MCF 10A (cell line): ENCODE measurements around the gene POC5. TPM values are rescaled to one million over a fixed set of nuclear protein-coding genes. Genes with fewer than 3 reads are reported as not detected.

ENCODE experiments used
- BruUV-seq: library from RNA; stranded (reverse); fragments of 400-500 nt; replicated peaks from 2 replicates; lab custom pipeline; 2021; lab: Mats Ljungman, UMichigan
- CTCF ChIA-PET: fragments of 300-600 bp; sonication (Branson Sonifier 250); formaldehyde crosslinking; extraction: SDS; loops from one replicate; lab custom pipeline; 2021; ENCODE audit warnings: antibody characterized with exemption, inconsistent platforms; lab: Yijun Ruan, JAX
- POLR2A ChIA-PET: fragments of 300-600, 350-650 bp; sonication (Branson Sonifier 250); formaldehyde crosslinking; extraction: SDS; loops from one replicate; lab custom pipeline; 2020; ENCODE audit warnings: antibody characterized with exemption, inconsistent platforms; lab: Yijun Ruan, JAX
- DNase-seq: peaks from one replicate; pipeline ENCODE4 v3.0.0-alpha.2; 2018; ENCODE audit not compliant: unreplicated experiment
- H3K27ac Mint-ChIP-seq: one replicate; pipeline ENCODE4 v1.8.0; 2022; ENCODE audit warnings: mild to moderate bottlenecking, low read depth, mixed read lengths; ENCODE audit not compliant: unreplicated experiment
- H3K27me3 Mint-ChIP-seq: one replicate; pipeline ENCODE4 v1.8.0; 2022; ENCODE audit warnings: mixed read lengths; ENCODE audit not compliant: insufficient read depth, unreplicated experiment
- H3K36me3 Mint-ChIP-seq: one replicate; pipeline ENCODE4 v1.8.0; 2022; ENCODE audit warnings: mild to moderate bottlenecking, moderate library complexity, mixed read lengths; ENCODE audit not compliant: insufficient read depth, unreplicated experiment
- H3K4me1 Mint-ChIP-seq: one replicate; pipeline ENCODE4 v1.8.0; 2022; ENCODE audit warnings: mixed read lengths; ENCODE audit not compliant: insufficient read depth, unreplicated experiment
- H3K4me3 Mint-ChIP-seq: one replicate; pipeline ENCODE4 v1.8.0; 2022; ENCODE audit warnings: mild to moderate bottlenecking, moderate library complexity, mixed read lengths; ENCODE audit not compliant: unreplicated experiment
- H3K9me3 Mint-ChIP-seq: one replicate; pipeline ENCODE4 v1.8.0; 2022; ENCODE audit warnings: mixed read lengths; ENCODE audit not compliant: unreplicated experiment
- CTCF ChIP-seq: fragments of 200-600 bp; IDR thresholded peaks from one replicate; pipeline ENCODE4 v1.8.0; 2022; ENCODE audit warnings: antibody characterized with exemption, mild to moderate bottlenecking; ENCODE audit not compliant: unreplicated experiment
- intact Hi-C: fragments of 100-400 bp; cut with micrococcal nuclease; formaldehyde crosslinking; loops from 2 replicates; pipeline ENCODE4 v1.14.1; 2022
- total RNA-seq: library from RNA; stranded (reverse); gene quantifications from 2 replicates; pipeline ENCODE4 v1.2.3, GENCODE V29; 2022

POC5 gene
- total RNA-seq, 1 experiment from 2014 or later: 14.3 TPM

GRCh38 chr5:75653521-75653920, 63.7 kb downstream of the POC5 start:
- Mint-ChIP-seq H3K4me1 (no peaks in the 10 kb centered on the region), H3K4me3 (no peak overlapping the region), H3K9me3 (no peaks in the 10 kb centered on the region), H3K27me3 (no peaks in the 10 kb centered on the region), H3K27ac (no peak overlapping the region), H3K36me3 (peaks cover 5% of the 10 kb centered on the region)
- intact Hi-C loops: no loop called here
- ChIA-PET POLR2A (no interaction called here), CTCF (interaction anchor here (0.6 kb wide), 1 partner anchor 78 kb away, joined by 3 read pairs; no protein-coding TSS in a partner anchor)
- DNase-seq: no peak
- no peak for TF ChIP-seq CTCF
- no TSS peak for BruUV-seq

- ChIA-PET CTCF (interaction anchor here (0.7 kb wide), 1 partner anchor 1092 kb away, joined by 3 read pairs; no protein-coding TSS in a partner anchor), POLR2A (interaction anchor here (0.6 to 1.1 kb wide), 2 partner anchors 15 to 724 kb away, joined by 3 read pairs; no protein-coding TSS in a partner anchor)
- TF ChIP-seq CTCF: no peak
- no peaks in the 10 kb centered on the region for H3K9me3 Mint-ChIP-seq
- no peak overlapping the region for H3K27ac Mint-ChIP-seq
- no TSS peak for BruUV-seq
- intact Hi-C loops: no loop called here
- no peaks in the 10 kb centered on the region for H3K27me3 Mint-ChIP-seq
- H3K4me3 Mint-ChIP-seq: no peak overlapping the region
- DNase-seq: no peak
- no peaks in the 10 kb centered on the region for H3K4me1 Mint-ChIP-seq
- H3K36me3 Mint-ChIP-seq: peaks cover 5% of the 10 kb centered on the region
Measured at GRCh38 chr5:75651575-75652238, 65.5 kb downstream of the POC5 start.

DNA sequence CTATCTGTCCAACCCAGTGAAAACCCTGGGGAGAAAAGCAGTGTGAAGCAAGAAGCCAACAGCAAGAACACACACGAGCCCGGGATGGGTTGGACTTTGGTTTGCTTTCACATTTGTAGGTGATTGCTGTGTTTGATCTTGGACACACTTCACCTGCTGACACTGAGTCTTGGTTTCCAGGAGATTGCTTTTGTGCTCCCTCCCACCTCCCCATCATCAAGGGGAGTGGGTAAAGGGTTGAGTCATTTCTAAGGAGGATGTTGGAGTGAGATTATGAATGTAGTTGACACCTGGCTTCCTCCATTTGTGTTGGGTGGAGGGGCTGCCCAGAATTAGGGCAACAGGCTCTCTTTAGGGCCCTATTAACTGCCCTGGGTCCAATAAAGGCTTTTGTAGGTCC, 68.5 kb downstream of the POC5 start:
- no TSS peak for BruUV-seq
- CTCF ChIA-PET: no interaction called here
- no peaks in the 10 kb centered on the region for H3K27me3 Mint-ChIP-seq
- intact Hi-C loops: no loop called here
- no peak for TF ChIP-seq CTCF
- H3K36me3 Mint-ChIP-seq: peaks cover 5% of the 10 kb centered on the region
- POLR2A ChIA-PET: no interaction called here
- H3K27ac Mint-ChIP-seq: no peak overlapping the region
- no peak overlapping the region for H3K4me3 Mint-ChIP-seq
- H3K4me1 Mint-ChIP-seq: no peaks in the 10 kb centered on the region
- DNase-seq: no peak
- H3K9me3 Mint-ChIP-seq: no peaks in the 10 kb centered on the region

DNA sequence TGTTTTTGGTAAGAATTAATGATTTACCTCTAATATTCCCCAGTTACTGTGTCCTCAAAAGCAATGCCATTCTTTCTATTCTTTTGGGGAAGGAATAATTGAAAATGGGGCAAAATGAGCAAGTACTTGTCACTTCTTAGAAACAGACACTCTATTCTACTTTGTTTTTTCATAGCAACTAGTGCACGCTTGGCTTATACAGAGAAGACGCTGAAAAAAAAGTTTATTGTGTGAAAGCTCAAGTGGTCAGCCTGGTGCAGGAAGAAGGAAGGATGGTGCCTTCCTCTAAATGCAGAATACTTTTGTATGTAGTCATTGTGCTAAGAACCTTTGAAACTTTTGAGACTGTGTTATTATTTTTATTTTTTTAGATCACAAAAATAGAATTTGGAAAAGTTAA, 76.4 kb downstream of the POC5 start:
- H3K4me3 Mint-ChIP-seq: no peak overlapping the region
- intact Hi-C loops: no loop called here
- BruUV-seq: no TSS peak
- no peaks in the 10 kb centered on the region for H3K9me3 Mint-ChIP-seq
- no peak for TF ChIP-seq CTCF
- H3K4me1 Mint-ChIP-seq: no peaks in the 10 kb centered on the region
- no peak overlapping the region for H3K27ac Mint-ChIP-seq
- no peaks in the 10 kb centered on the region for H3K36me3 Mint-ChIP-seq
- POLR2A ChIA-PET: no interaction called here
- CTCF ChIA-PET: no interaction called here
- H3K27me3 Mint-ChIP-seq: no peaks in the 10 kb centered on the region
- DNase-seq: no peak
